GM18868 (cell line): ENCODE data around the gene PAX3.

Experiments
- ATAC-seq: cut with Tn5 transposase; IDR thresholded peaks from one replicate; pipeline ENCODE4 v1.9.1; 2021; ENCODE audit warnings: mild to moderate bottlenecking, moderate library complexity; ENCODE audit not compliant: unreplicated experiment

PAX3 gene

GRCh38 chr2:222298311-222299150, at the start of gene PAX3:
Gene PAX3 (minus strand): TSS chr2:222298998. CDS start chr2:222298615, 383 bp downstream.
- ATAC-seq, result no peak

GRCh38 chr2:222341331-222341730, 42.5 kb upstream of the PAX3 start:
- ATAC-seq, result no peak

GRCh38 chr2:222338374-222338773, 39.6 kb upstream of the PAX3 start:
- ATAC-seq, result no peak

GRCh38 chr2:222336931-222337330, 38.1 kb upstream of the PAX3 start:
- no peak for ATAC-seq

GRCh38 chr2:222336442-222336841, 37.6 kb upstream of the PAX3 start:
- ATAC-seq, result no peak

GRCh38 chr2:222334914-222335313, 36.1 kb upstream of the PAX3 start:
- no peak for ATAC-seq

GRCh38 chr2:222333397-222333796, 34.6 kb upstream of the PAX3 start:
- no peak for ATAC-seq

- ATAC-seq, result no peak
Measured at GRCh38 chr2:222332116-222332515, 33.3 kb upstream of the PAX3 start.

GRCh38 chr2:222330910-222331309, 32.1 kb upstream of the PAX3 start:
- ATAC-seq, result no peak

GRCh38 chr2:222322236-222322635, 23.4 kb upstream of the PAX3 start:
- ATAC-seq, result no peak

GRCh38 chr2:222320436-222321395, 21.9 kb upstream of the PAX3 start:
- no peak for ATAC-seq

- ATAC-seq, result peak; percentile 49
Measured at GRCh38 chr2:222319586-222320435, 21.0 kb upstream of the PAX3 start.

GRCh38 chr2:222318712-222319585, 20.2 kb upstream of the PAX3 start:
- ATAC-seq, result peak; percentile 47

- peak; percentile 51 for ATAC-seq
Measured at GRCh38 chr2:222318026-222318711, 19.4 kb upstream of the PAX3 start.

GRCh38 chr2:222315443-222316121, 16.8 kb upstream of the PAX3 start:
- ATAC-seq, result no peak

GRCh38 chr2:222313816-222314215, 15.0 kb upstream of the PAX3 start:
- no peak for ATAC-seq

GRCh38 chr2:222311978-222312738, 13.4 kb upstream of the PAX3 start:
- ATAC-seq, result no peak
